Astrocyte (in vitro differentiated cells and primary cell): ENCODE results near the gene ERAL1.

Experiments
- CTCF ChIP-seq: IDR thresholded peaks from 2 replicates; pipeline ENCODE4 v1.5.1; 2011; ENCODE audit warnings: low read depth, mild to moderate bottlenecking, inconsistent platforms, low read length, moderate library complexity; ENCODE audit not compliant: insufficient read depth
- EZH2 ChIP-seq: IDR thresholded peaks from 2 replicates; pipeline ENCODE4 v1.6.1; 2012; ENCODE audit warnings: mild to moderate bottlenecking, low read length, inconsistent platforms; ENCODE audit not compliant: insufficient read depth

- TF ChIP-seq CTCF (no peak), EZH2 (no peak)
Observed at GRCh38 chr17:28841901-28842281, 12.9 kb upstream of the ERAL1 start.
